Hindlimb muscle (tissue), 1 donor: ENCODE data around the gene GALNT9. TPM values are rescaled to one million over a fixed set of nuclear protein-coding genes. Genes with fewer than 3 reads are reported as not detected.
"Not testable (repeated sequence)": the region's sequence is repeated elsewhere in the genome, so short reads cannot be mapped to it uniquely, and the experiment has no call there.

Experiments used
- DNase-seq: peaks from one replicate; pipeline ENCODE4 v3.0.0-alpha.2; 2013
- polyA plus RNA-seq: library from polyadenylated mRNA; unstranded; fragments of 120-200 nt; gene quantifications from one replicate; pipeline ENCODE4 v1.2.1, GENCODE V29; 2013; ENCODE audit not compliant: insufficient read length

GALNT9 gene
- polyA plus RNA-seq, 1 donor, result 1.5 TPM

DNA sequence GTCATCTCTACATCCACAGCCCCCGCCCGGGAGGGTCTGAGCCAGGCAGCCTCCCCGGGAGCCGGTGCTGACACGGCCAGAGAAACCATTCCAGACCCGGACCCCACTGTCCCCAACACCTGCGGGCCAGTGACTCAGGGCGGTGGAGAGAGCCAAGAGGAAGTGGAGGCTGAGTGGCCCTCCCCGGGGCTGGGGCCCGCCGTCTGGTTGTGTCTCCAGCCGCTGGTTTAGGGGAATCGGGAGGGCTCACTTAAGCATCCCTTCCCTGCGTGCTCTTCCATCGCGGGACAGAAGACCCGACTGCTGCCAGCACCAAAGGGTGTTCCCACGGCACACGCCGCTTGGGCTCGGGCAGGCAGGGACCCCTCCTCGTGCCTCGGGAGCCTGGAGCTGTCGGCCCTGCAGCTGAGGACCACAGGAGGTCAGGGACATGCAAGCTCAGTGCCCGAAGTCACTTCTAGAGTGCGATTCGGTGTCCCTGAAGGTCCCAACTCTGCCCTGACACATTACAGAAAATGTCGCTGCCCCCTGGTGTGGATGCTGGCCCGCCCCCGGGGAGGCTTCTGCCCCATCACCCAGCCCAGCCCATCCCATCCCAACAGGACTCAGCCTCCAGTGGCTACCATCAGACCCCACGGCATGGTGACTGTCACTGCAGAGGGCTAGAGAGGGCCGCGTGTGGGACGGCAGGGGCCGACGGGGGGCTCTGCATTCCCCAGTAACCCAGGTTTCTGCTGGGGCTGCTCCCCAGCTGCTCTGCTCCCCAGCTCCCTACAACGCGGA, 50.8 kb downstream of the GALNT9 start:
- DNase-seq, result no peak

DNA sequence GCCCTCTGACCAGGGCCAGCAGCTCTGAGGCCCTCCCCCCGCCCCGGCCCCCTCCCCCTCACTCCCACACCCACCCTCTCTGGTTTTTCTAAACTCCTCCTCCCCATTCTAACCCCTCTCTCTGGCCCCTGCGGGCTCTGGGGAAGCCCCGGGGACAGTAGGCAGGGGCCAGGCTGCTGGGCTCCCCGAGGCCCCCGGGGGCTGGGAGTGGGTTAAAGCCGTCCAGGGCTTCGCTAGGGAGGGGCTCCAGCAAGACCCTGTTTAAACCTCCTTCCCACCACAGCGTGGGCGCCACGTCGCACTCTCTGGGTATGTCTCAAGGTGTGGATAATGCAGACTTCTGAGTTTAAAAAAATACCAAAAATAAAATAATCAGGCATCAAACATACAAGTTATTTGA, 51.4 kb downstream of the GALNT9 start:
- no peak for DNase-seq

- DNase-seq, result no peak
These were observed 51.9 kb downstream of the GALNT9 start for GRCh38 chr12:132277374-132277941.

- DNase-seq, result no peak
These were observed 52.5 kb downstream of the GALNT9 start for GRCh38 chr12:132276827-132277373.

DNA sequence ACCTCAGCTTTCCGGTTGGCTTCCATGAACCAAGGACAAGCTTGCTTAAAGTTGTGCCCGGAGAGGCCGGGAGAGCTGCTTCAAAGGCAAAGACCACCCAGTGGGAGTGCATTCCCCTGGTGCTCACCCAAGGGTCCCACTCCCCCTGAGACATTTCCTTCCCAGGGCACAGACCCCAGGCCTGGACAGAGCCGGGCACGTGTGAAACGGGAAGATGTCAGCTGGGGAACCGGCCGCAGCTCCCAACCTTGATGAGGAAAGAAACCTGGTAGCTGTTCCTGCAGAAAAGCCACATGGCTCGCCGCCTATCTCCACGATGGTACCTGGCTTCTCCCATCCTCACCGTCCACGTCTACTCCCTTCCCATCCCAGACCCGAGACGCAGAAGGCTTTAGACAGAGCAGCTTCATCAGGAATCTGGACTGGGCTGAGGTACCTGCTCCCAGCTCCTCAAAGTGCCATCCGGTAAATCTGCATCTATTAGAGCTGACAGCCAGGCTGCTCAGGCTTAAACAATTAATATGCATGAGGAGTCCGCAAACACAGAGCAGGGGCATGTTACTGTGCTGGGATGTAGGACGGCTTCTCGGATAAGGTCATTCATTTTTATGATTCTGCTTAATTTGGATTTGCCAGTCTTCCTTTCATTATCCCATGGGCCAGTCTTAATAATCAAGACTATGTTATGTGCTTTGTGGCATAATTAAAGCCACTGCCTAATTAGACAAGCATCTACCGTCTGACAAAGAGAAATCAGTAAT, 53.1 kb downstream of the GALNT9 start:
- no peak for DNase-seq

- no peak for DNase-seq
These were observed 53.8 kb downstream of the GALNT9 start for GRCh38 chr12:132275631-132276030.

- peak; percentile 70 for DNase-seq
These were observed 54.3 kb downstream of the GALNT9 start for GRCh38 chr12:132275110-132275531.

DNA sequence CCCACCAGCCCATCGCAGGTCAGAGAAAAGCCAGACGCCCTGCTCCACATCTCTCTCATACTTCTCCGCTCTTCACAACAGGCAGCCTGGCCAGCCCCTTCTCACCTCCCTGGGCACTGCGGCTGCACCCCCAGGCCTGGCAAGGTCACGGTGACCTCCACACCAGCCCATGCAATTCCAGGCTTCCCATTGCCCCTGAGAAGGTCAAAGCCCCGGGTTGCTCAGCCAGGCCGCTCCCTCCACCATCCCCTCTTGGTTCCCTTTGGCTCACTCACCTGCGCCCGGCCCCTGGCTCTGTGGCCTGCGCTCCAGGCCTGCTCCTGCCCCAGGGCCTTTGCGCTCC, 55.4 kb downstream of the GALNT9 start:
- no peak for DNase-seq

- DNase-seq, result no peak
These were observed 56.7 kb downstream of the GALNT9 start for GRCh38 chr12:132272711-132273110.

- no peak for DNase-seq
These were observed 57.7 kb downstream of the GALNT9 start for GRCh38 chr12:132271755-132272092.

- DNase-seq, result no peak
These were observed 58.2 kb downstream of the GALNT9 start for GRCh38 chr12:132270969-132271754.

DNA sequence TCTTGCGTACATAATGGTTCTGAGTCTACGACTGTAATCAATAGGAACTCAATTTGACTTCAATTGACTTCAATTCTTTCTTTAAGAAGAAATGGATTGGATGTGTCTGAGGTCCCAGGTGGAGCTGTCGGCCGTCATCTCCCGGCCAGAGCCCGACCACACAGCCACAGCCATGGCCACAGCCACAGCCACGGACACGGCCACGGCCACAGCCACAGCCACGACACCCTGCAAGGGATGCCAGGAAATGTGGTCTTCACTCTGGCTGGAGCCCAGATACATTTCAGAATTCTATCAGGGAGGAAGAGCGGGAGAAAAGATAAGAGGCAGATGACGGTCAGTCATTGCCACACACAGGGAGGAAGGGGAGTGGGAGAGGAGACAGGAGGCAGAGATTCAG, 58.9 kb downstream of the GALNT9 start:
- no peak for DNase-seq

DNA sequence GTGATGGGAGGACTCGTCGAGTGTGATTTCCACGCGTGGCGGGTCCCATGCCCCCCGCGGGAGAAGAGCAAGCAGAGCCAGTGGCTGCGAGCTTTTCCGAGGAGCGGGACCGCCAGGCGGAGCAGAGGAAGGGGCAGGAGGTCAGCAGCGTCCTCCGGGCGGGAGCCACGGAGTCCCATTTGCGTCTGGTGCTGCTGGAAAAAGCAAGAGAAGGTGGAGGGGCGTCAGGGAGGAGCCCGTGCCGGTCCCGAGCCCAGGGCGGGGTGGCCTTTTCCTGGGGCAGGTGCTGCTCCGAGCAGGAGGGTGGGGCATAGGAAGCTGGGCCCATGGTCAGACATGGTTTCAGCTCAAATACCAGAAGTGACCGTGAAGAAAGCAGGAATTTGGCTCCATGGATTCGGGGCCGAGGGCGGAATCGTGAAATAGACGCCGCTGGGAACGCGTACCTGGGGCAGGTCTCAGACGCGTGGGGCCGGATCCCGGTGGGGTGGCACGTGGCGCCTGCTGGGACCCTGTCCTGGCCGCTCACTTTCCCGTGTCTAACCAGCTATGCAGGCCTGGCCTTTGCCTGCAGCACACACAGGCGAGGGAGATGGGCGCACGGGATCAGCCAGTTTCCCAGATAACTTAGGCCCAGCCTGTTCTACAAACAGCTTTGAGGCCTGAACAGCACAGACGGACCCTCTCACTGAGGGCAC, 60.0 kb downstream of the GALNT9 start:
- DNase-seq, result no peak

DNA sequence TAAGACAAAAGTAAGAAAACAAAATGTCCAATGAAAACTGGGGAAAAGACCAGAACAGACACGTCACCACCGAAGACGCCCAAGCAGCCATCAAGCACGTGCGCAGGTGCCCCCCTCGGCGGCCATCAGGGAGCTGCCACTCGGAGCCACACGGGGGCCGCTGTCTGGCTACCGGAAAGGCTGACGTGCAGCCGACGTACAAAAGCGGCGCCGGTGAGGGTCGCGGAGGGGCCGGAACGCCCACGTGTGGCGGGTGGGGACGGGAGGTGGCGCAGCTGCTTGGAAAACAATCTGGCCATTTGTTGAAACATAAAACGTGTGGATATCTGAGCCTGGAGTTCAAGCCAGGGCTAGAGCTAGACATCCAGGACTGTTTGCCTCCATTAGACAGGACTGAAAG, 60.7 kb downstream of the GALNT9 start:
- DNase-seq, result peak; percentile 69

DNA sequence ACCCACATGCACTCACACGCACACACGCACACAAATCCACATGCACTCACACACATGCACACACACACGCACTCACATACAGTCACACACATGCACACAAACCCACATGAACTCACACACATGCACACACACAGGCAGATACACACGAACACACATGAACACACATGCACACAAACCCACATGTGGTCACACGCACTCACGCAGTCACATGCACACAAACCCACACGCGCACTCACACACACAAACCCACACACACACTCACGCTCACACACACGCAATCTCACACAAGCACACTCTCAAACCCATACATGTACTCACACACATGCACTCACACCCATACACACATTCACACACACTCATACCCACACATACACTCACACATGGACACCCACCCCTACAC, 61.5 kb downstream of the GALNT9 start:
- DNase-seq, result no peak

DNA sequence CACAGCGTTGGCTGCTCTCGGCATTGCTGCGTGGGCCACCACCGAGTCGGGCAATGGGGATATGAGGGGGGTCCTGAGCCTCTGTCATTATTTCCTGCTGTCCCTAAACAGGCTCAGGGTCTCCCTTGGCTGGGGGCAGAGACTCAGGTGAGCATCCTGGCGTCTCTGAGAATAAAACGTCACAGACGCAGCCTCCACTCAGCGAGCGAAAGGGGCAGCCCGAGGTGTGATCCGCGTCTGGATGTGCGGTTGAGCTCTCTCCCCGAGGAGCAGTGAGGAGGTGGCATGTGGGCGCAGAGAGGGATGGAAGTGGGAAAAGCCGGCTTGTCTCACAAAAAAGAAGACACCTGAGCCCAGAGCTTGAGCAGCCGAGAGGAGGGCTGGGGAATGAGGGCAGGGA, 62.6 kb downstream of the GALNT9 start:
- no peak for DNase-seq

- DNase-seq, result no peak
These were observed 63.0 kb downstream of the GALNT9 start for GRCh38 chr12:132266370-132266769.

DNA sequence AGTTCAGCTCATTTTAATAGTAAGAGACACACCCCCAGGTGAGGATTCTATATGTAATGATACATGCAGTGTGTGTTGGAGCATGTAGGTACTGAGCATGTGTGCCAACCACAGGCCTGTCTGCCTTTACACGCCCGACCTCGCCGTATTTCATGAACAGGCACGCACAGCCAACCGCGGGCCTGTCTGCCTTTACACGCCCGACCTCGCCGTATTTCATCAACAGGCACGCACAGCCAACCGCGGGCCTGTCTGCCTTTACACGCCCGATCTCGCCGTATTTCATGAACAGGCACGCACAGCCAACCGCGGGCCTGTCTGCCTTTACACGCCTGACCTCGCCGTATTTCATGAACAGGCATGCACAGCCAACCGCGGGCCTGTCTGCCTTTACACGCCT, 63.6 kb downstream of the GALNT9 start:
- DNase-seq, result not testable (repeated sequence)

GRCh38 chr12:132265056-132265800, 64.2 kb downstream of the GALNT9 start:
- DNase-seq, result no peak

DNA sequence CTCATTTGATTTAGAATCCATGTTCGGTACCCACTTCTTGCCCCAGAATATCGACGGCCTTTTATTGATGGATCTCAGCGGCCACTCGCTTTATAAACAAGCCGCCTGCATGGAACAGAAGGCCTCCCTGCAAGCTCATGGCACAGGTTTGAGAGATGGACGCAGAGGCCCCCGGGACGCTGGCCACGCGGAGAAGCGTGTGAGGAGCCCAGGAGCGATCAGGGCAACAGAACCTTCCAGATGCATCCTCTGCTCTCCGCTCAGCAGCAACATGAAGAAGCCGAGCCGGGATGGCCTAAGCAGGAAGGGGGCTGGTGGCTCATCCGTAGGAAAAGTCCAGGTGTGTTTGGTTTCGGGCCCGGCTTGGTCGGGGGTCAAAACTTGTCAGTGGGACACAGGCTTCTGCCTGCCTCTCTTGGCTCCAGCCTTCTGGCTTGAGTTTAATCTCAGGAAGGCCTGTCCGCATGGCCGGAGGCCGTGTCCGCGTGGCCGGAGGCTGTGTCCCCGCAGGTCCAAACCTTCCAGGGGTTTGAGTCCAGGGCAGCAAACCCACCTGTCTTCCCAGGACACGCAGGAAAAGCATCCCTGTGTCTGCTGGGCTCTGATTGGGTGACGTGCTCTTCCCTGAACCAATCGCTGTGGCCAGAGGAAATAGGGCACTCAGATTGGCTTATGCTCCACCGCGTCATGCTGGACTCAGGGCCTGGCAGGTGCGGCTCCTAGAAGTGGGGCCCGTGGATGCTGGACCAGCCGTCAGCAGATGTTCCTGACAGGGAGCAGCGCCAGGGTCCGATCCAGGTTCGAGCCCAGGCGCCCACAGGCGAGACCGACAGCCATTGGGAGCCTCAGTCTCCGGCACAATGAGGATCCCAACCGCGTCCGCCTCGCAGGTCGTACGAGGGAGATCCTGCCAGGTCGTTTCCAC, 65.0 kb downstream of the GALNT9 start:
- no peak for DNase-seq
